Measurements from ENCODE around the gene TAF1C.

DNA sequence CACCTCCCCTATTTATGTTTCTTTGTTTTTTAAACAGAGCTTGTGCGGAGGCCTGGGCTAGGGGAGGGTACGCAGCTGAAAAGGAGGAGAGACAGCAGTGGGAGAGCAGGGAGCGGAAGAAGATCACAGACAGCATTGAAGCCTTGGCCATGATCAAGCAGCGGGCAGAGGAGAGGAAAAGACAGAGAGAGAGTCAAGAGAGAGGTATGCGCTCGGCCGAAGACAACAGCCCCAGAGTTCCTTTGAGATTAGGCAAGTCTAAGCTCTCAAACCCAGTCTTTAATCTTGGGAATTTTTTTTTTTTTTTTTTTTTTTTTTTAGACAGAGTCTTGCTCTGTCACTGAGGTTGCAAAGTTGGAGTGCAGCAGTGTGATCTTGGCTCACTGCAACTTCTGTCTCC lies 21.1 kb downstream of the TAF1C start:
- TF ChIP-seq, protein P1, sequence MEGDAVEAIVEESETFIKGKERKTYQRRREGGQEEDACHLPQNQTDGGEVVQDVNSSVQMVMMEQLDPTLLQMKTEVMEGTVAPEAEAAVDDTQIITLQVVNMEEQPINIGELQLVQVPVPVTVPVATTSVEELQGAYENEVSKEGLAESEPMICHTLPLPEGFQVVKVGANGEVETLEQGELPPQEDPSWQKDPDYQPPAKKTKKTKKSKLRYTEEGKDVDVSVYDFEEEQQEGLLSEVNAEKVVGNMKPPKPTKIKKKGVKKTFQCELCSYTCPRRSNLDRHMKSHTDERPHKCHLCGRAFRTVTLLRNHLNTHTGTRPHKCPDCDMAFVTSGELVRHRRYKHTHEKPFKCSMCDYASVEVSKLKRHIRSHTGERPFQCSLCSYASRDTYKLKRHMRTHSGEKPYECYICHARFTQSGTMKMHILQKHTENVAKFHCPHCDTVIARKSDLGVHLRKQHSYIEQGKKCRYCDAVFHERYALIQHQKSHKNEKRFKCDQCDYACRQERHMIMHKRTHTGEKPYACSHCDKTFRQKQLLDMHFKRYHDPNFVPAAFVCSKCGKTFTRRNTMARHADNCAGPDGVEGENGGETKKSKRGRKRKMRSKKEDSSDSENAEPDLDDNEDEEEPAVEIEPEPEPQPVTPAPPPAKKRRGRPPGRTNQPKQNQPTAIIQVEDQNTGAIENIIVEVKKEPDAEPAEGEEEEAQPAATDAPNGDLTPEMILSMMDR (IDR thresholded peaks at IDR 0.05; ENCODE audit: borderline replicate concordance, extremely low read depth, low read length, poor library complexity, severe bottlenecking) = no peak
- no peak for TF ChIP-seq EZH2 (IDR thresholded peaks at IDR 0.05; ENCODE audit: borderline replicate concordance, low read depth, low read length, severe bottlenecking)

All from DND-41 (cell line).